GM12891 (cell line): Measurements from ENCODE around the gene TSTD2.

ENCODE experiments used
- DNase-seq: peaks from one replicate; pipeline ENCODE4 v3.0.0; 2011; ENCODE audit warnings: low spot score; ENCODE audit not compliant: insufficient read length
- FAIRE-seq: peaks from 2 replicates; lab custom pipeline; 2011; peaks lifted over from hg19 to GRCh38; lab: Jason Lieb, UNC
- PAX5 ChIP-seq: IDR thresholded peaks from 2 replicates; pipeline ENCODE4 v1.6.1; 2011; ENCODE audit warnings: low read length, moderate library complexity, mild to moderate bottlenecking; ENCODE audit not compliant: insufficient read depth, severe bottlenecking
- POLR2A ChIP-seq: IDR thresholded peaks from 2 replicates; pipeline ENCODE4 v1.6.1; 2011; ENCODE audit warnings: low read depth, low read length, control low read depth
- POLR2AphosphoS5 ChIP-seq: IDR thresholded peaks from 2 replicates; pipeline ENCODE4 v1.6.1; 2011; ENCODE audit warnings: low read depth, low read length, control low read depth
- POU2F2 ChIP-seq: IDR thresholded peaks from 2 replicates; pipeline ENCODE4 v1.6.1; 2011; ENCODE audit warnings: low read depth, mild to moderate bottlenecking, control low read depth, low read length, moderate library complexity
- SPI1 ChIP-seq: IDR thresholded peaks from 2 replicates; pipeline ENCODE4 v1.6.1; 2011; ENCODE audit warnings: low read depth, low read length, control low read depth
- TAF1 ChIP-seq: IDR thresholded peaks from 2 replicates; pipeline ENCODE4 v1.6.1; 2011; ENCODE audit warnings: low read depth, low read length, control low read depth

The TSTD2 gene

GRCh38 chr9:97573482-97574073 lies 59.6 kb downstream of the TSTD2 start:
- TF ChIP-seq POLR2AphosphoS5 (no peak), PAX5 (no peak)
- DNase-seq = no peak
- no peak for FAIRE-seq

- no peak for FAIRE-seq
- TF ChIP-seq SPI1 (no peak), TAF1 (no peak), PAX5 (no peak), POLR2A (no peak), POU2F2 (no peak), POLR2AphosphoS5 (no peak)
Observed at GRCh38 chr9:97572892-97573365, 60.2 kb downstream of the TSTD2 start.

GRCh38 chr9:97572196-97572891 lies 60.8 kb downstream of the TSTD2 start:
- TF ChIP-seq POLR2AphosphoS5 = no peak
- TF ChIP-seq PAX5 = no peak
- TF ChIP-seq TAF1 = no peak
- no peak for TF ChIP-seq POLR2A
- TF ChIP-seq POU2F2 = no peak
- no peak for TF ChIP-seq SPI1
- FAIRE-seq (no peak), DNase-seq (no peak)

More at GRCh38 chr9:97572892-97573365, 60.2 kb downstream of the TSTD2 start:
- no peak for DNase-seq

- DNase-seq = no peak
- no peak for FAIRE-seq
- TF ChIP-seq SPI1 (no peak), POLR2A (no peak), POLR2AphosphoS5 (no peak), TAF1 (no peak), PAX5 (no peak), POU2F2 (no peak)
Observed at GRCh38 chr9:97571664-97572063, 61.5 kb downstream of the TSTD2 start.

GRCh38 chr9:97570899-97571298 lies 62.3 kb downstream of the TSTD2 start:
- no peak for FAIRE-seq
- DNase-seq = no peak
- no peak for TF ChIP-seq POU2F2
- TF ChIP-seq POLR2AphosphoS5 = no peak
- TF ChIP-seq TAF1 = no peak
- no peak for TF ChIP-seq SPI1
- no peak for TF ChIP-seq POLR2A
- TF ChIP-seq PAX5 = no peak

- FAIRE-seq = no peak
- no peak for DNase-seq
- TF ChIP-seq PAX5 (no peak), POLR2A (no peak), POU2F2 (no peak), SPI1 (no peak), POLR2AphosphoS5 (no peak), TAF1 (no peak)
Observed at GRCh38 chr9:97568461-97569275, 64.5 kb downstream of the TSTD2 start.

GRCh38 chr9:97567894-97568202 lies 65.3 kb downstream of the TSTD2 start:
- FAIRE-seq (no peak), DNase-seq (no peak)
- TF ChIP-seq POLR2A (no peak), TAF1 (no peak), SPI1 (no peak), POU2F2 (no peak)

- FAIRE-seq (no peak), DNase-seq (no peak)
- TF ChIP-seq TAF1 (no peak), POLR2AphosphoS5 (no peak), SPI1 (no peak), POLR2A (no peak), POU2F2 (no peak), PAX5 (no peak)
Observed at GRCh38 chr9:97567182-97567893, 65.8 kb downstream of the TSTD2 start.

GRCh38 chr9:97565262-97565661 lies 67.9 kb downstream of the TSTD2 start:
- DNase-seq (no peak), FAIRE-seq (no peak)
- TF ChIP-seq SPI1 = no peak
- TF ChIP-seq PAX5 = no peak
- TF ChIP-seq POU2F2 = no peak
- no peak for TF ChIP-seq POLR2A
- TF ChIP-seq POLR2AphosphoS5 = no peak
- TF ChIP-seq TAF1 = no peak
